Activated CD4-positive, CD25-positive, alpha-beta regulatory T cell treated with anti-CD3 and anti-CD28 coated beads, Interleukin-2, amount 50 U/mL, for 16 hours (primary cell): Measurements from ENCODE around the gene TAT.
"Not testable (repeated sequence)": the region's sequence is repeated elsewhere in the genome, so short reads cannot be mapped to it uniquely, and the experiment has no call there.

ENCODE experiments used
- DNase-seq: peaks from one replicate; pipeline ENCODE4 v3.0.0-alpha.2; 2020; ENCODE audit warnings: low read depth, low spot score

The TAT gene

DNA sequence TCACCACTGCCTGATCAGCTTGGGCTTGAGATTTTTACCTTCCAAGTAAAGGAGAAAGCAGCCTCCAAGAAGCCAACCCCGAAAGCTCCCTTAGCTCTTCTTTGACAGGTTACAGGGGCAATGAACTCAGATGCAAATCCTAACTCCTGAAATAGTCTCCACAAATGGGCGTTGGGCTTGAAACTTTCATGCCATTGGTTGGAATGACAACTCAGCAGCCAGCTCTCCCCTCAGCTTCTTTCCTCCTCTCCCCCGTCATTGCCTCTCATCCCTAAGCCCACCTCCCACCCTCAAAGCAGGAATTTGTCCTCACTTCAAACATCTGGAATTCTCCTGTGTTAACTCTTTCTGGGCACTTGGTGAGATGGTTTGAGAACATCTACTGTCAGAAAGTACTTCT lies at the start of gene TAT:
TSS of gene TAT (minus strand) at position 122 of the 400 bp plus-strand sequence. CDS start 677 bp downstream, outside the sequence.
- no peak for DNase-seq

DNA sequence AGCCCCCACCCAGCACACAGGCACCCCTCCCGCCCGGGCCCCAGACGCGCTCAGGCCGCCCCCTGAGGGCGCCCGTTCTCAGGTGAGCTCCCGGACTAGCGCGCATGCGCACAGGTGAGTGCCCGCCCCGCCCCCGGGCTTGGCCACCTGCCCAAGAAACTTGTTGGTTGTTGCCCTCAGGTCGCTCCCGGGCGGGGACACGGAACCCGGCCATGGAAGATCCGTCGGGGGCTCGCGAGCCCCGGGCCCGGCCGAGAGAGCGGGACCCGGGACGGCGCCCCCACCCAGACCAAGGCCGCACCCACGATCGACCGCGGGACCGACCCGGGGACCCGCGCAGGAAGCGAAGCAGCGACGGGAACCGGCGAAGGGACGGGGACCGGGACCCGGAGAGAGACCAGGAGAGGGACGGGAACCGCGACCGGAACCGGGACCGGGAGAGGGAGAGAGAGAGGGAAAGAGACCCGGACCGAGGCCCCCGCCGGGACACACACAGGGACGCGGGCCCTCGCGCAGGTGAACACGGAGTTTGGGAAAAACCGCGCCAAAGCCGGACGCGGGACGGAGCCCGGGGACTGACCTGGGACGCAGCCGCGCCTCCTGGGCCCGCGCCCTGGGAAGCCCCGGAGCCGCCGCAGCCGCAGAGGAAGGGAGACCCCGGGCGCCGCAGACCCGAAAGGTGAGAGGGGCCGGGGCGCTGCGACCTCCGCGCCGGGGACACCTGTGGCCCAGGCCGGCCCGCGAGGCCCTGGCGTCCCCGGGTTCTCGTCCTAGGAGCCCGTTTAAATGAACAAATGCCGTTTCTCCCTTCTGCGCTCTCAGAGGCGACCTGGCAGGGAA lies 49.3 kb upstream of the TAT start, which contains the start of gene MARVELD3:
TSS of gene MARVELD3 (plus strand) at position 167 of the 840 bp plus-strand sequence. CDS start at position 213, 46 bp downstream.
- DNase-seq = no peak

DNA sequence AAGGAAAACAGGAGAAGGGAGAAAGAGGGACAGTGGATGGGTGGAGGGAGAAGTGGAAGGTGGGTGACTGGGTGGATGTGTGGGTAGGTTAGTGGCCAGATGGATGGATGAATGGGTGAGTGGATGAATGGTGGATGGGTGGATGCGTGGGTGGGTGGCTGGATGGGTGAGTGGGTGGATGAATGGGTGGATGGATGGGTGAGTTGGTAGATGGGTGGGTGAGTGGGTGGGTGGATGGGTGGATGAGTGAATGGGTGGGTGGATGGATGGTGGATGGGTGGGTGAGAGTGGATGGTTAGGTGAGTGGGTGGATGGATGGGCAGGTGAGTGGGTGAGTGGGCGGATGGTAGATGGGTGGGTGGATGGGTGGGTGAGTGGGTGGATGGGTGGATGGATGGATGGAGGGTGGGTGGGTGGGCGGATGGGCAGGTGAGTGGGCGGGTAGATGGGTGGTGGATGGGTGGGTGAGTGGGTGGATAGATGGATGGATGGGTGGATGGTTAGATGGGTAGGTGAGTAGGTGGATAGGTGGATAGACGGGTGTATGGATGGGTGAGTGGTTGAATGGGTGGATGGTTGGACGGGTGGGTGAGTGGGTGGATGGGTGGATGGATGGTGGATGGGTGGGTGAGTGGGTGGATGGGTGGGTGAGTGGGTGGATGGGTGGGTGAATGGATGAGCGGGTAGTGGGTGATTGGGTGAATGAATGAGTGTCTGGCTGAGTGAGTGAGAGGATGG lies 48.4 kb upstream of the TAT start:
- no peak for DNase-seq

DNA sequence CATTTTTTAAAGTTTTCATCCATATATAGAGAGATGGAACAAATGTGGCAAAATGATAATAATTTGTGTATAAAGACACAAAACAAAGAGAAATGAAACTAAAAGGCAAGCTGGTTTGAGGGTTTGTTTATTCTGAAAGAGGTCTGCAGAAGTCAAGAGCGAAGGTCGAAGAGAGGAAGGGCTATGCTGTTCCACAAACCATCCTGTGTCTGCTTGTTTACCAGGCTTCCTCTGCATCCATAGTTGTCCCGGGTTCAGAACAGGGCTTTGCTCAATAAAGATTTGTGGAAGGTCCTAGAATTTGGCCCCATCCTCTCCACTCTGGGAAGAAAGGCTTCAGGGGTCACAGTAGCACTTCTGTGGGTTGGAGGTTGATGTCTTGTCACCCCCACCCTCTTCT lies 46.7 kb upstream of the TAT start:
- no peak for DNase-seq

DNA sequence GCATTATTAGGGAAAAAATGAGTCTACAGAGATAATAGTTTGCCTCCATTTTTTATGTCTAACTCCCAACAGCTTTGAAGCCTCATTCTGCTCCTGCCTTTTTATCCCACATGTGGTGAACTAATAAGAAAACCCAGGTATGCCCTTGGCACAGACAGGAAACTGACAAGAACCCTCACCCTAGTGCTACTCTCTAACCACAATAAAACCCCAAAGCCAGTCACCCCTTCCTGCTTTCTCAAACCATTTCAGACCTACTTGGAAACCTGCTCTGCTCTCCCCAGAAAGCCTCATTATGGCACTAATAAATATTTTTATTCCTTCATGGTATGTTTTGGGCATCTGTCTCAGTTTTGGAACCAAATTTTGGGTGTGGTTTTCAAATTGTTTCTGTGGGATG lies 45.2 kb upstream of the TAT start:
- DNase-seq = no peak

DNA sequence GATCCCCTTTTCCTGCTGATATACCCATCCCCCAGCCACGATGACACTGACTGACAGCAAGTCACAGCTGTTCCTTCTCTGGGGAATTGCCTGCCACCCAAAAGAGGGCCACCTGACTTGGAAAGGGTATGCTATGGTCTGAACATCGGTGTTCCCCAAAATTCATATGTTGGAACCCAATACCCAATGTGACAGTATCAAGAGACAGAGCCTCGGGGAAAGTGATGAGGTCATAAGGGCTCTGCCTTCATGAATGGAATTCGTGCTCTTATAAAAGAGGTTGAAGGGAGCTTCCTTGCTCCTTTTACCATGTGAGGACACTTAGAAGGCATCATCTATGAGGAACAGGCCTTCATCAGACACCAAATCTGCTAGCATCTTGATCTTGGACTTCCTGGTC lies 41.5 kb upstream of the TAT start:
- DNase-seq = no peak

GRCh38 chr16:71614956-71615355 lies 38.1 kb upstream of the TAT start:
- DNase-seq = not testable (repeated sequence)

DNA sequence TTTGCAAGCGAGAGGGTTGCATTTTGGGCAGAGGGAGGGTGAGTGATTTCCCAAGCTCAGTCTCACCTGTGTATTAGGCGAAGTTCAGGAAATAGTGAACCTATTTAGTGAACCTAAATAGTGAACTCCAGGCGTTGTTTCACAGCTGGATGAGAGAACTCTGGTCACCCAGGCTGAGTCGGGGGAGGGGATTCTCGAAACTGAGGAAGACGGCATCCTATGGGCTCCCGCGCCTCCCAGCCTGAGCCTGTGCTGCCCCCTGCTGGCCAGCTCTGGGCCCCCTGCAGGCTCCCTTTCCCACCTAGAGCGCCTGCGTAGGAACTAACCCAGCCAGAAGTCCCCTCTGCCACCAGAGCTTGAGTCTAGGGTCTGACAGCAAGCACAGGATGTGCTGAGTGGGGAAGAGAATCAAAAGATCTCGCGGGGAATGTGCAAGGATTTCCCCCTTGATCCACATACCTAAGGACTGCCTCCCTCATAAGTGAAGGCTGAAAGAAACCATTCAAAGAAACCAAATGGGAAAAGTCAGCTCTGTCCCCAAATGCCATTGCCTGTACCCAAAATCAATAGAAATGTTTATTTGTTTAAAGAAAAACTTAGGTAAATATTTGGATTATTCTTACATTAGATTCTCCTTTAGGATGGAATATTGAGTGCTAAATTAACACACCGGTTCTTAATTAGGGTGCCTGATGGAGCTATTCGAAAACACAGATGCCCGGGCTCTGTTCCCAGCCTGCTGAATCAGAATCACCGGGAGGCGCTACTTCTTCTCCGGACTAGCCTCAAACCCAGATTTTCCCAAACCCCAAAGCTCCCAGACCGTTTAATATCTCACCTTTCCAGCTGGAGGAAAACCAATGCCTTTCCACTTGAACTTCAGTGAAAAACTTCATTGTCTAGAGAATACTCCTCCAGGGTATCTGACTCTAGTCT lies 34.3 kb upstream of the TAT start:
- DNase-seq = peak; percentile 46

DNA sequence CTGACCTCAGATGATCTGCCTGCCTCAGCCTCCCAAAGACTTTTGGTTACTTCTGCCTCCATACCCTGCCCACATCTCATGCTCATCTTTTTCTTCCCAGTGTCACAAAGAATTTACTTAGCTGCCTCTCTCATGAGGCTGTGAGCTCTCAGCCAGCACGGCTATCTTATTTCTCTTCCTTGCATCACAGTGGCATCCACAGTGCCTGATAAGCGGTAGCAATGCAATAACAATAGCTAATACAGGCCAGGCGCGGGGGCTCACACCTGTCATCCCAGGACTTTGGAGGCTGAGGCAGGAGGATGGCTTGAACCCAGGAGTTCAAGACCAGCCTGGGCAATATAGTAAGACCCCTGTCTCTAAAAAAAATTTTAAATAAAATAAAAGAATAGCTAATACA lies 33.6 kb upstream of the TAT start:
- DNase-seq = no peak

GRCh38 chr16:71609066-71609465 lies 32.2 kb upstream of the TAT start:
- DNase-seq = no peak

DNA sequence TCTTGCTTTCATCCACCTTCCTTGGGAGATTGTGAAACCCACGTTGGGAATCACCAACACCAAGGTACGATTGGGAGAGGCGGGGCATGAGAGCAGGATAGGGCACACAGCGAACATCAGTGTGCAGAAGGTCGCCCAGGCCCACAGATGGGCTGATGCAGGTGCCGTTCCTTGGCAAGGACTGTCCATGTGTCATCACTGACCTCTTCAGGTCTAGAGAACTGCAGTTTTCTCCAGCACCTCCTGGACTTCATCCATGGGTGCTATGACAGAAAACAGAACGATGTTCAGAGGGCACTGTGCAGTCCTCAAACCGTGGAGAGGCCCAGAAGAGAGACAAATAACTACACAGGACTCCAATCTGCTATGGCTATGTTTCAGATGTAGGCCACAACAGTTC lies 23.9 kb upstream of the TAT start:
- DNase-seq = no peak

DNA sequence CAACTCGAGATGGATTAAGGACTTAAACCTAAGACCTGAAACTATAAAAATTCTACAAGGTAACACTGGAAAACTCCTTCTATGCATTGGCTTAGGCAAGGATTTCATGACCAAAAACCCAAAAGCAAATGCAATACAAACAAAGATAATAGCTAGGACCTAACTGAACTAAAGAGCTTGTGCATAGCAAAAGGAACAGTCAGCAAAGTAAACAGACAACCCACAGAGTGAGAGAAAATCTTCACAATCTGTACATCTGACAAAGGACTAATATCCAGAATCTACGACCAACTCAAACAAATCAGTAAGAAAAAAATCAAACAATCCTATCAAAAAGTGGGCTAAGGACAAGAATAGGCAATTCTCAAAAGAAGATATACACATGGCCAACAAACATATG lies 21.5 kb upstream of the TAT start:
- DNase-seq = not testable (repeated sequence)

GRCh38 chr16:71595340-71595826 lies 18.5 kb upstream of the TAT start:
- DNase-seq = not testable (repeated sequence)

DNA sequence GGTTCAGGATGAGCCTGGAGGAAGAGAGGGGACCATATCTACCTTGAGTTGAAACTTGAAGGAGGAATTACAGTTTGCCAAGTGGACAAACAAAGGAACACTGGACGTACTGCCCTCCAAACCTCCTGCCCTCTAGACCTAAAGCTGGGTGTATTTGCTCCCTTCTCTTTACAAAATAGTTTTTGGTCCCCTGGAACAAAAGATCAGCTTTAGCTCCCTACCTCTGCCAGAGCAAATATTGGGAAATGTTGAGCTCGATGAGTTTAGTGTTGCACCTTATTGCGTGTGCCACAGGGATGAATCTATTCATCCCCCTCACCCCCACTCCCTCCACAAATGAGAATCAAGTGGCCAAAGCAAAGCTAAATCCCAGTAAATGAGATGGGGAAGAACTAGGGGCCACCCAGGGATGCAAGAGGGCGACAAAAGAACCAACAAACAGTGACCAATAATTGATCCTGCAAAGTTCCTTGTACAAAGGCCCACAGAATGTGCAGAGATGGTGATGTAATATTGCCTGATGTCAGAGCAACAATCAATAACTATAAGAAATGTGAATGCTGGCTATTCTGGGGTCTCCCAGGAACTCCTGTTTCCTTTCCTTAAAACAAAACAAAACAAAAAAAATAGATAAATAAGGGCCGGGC lies 17.2 kb upstream of the TAT start:
- no peak for DNase-seq

GRCh38 chr16:71593048-71593999 lies 16.4 kb upstream of the TAT start:
- no peak for DNase-seq

DNA sequence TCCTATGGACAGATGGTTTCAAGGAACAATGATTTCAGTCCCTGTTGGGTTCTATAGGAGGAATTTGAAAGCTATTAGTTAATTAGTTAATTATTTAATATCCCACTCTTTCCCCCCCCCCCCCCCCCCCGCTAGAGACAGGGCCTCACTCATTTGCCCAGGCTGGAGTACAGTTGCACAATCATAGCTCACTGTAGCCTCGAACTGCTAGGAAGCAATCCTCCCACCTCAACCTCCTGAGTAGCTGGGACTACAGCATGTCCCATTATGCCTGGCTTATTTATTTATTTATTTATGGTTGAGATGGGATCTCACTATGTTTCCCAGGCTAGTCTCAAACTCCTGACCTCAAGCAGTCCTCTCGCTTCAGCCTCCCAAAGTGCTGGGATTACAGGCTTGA lies 15.0 kb upstream of the TAT start:
- no peak for DNase-seq

DNA sequence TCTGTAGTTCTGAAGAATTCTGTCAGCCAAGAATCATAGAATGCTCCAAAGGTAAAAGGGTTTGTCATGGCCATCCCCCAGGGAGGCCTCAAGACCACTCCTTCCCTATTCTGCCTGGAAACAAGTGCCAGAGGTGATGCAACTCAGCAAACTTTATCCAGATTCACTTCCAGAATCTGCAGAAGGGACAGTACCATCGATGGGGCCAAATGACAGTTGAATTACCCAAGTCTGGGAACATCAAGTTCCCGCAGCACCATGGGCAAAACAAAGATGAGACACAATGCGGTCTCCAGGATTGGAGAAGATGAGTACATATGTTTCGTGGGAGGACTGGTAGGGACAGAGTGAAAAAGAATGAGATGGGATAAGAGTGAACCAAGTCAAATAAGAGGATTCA lies 13.7 kb upstream of the TAT start:
- no peak for DNase-seq

DNA sequence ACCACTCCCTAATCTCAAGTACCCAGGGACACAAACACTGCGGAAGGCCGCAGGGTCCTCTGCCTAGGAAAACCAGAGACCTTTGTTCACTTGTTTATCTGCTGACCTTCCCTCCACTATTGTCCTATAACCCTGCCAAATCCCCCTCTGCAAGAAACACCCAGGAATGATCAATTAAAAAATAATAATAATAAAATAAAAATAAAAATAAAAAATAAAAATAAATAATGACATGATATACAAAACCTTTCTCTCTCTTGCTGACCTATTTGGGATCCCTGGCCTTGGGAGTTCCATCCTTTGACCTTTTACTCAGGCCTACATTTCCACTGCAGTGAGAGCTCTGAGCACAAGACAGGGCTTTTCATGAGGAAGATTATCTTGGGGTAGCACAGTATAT lies 13.2 kb upstream of the TAT start:
- DNase-seq = not testable (repeated sequence)

- DNase-seq = not testable (repeated sequence)
Observed at GRCh38 chr16:71589334-71589733, 12.4 kb upstream of the TAT start.

- no peak for DNase-seq
Observed at GRCh38 chr16:71585318-71585703, 8.4 kb upstream of the TAT start.
